Neural cell (in vitro differentiated cells): ENCODE results near the gene UQCC2.

ENCODE experiments used
- EZH2 ChIP-seq: fragments of 200-600, 300-800 bp; shearing (Covaris generic), sonication (generic); IDR thresholded peaks from 2 replicates; pipeline ENCODE4 v1.6.1; 2014; ENCODE audit warnings: antibody characterized with exemption, low read length, borderline replicate concordance, mild to moderate bottlenecking; ENCODE audit not compliant: insufficient read depth, poor library complexity, severe bottlenecking
- RAD21 ChIP-seq: fragments of 450-650 bp; conservative IDR thresholded peaks from 2 replicates; pipeline ENCODE4 v1.6.1; 2014; ENCODE audit warnings: antibody characterized with exemption, mild to moderate bottlenecking, moderate library complexity
- SMC3 ChIP-seq: fragments of 450-650 bp; conservative IDR thresholded peaks from 2 replicates; pipeline ENCODE4 v1.6.1; 2014; ENCODE audit warnings: antibody characterized with exemption, mild to moderate bottlenecking, moderate library complexity; ENCODE audit not compliant: poor library complexity
- TAF1 ChIP-seq: IDR thresholded peaks from 2 replicates; pipeline ENCODE4 v1.6.1; 2012; ENCODE audit warnings: low read depth
- TF ChIP-seq, protein P1 (sequence below): fragments of 450-650 bp; IDR thresholded peaks from 2 replicates; pipeline ENCODE4 v1.5.1; 2014; ENCODE audit warnings: antibody characterized with exemption, mild to moderate bottlenecking, moderate library complexity; ENCODE audit not compliant: poor library complexity, severe bottlenecking
- TF ChIP-seq, protein P2 (sequence below): IDR thresholded peaks from 2 replicates; pipeline ENCODE4 v1.6.1; 2012; ENCODE audit warnings: borderline replicate concordance

DNA sequence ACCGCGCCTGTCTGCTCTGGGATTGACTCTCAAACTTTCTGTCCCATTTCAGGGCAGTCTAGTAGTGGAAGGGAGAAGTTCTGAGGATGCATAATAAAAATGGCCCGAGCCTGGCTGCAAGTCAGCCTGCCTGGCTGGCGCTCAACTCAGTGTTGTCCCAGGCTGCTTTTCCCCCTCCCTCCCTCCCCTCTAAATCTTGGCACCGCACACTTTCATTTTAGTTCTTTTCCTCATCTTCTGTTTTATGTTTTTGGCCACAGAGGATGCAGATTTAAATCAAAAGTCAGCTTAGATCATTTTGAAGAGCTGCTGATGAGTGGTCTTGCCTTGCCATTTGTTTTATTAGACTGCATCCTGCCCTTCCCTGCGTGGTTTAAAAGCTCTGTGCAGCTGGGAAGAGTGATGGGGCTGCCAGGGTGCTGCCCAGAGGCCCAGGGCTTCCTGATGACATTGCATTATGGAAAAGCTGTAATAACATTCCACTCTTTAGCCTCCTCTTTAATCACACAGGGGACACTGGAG, 6.5 kb upstream of the UQCC2 start:
- TF ChIP-seq, protein P1, sequence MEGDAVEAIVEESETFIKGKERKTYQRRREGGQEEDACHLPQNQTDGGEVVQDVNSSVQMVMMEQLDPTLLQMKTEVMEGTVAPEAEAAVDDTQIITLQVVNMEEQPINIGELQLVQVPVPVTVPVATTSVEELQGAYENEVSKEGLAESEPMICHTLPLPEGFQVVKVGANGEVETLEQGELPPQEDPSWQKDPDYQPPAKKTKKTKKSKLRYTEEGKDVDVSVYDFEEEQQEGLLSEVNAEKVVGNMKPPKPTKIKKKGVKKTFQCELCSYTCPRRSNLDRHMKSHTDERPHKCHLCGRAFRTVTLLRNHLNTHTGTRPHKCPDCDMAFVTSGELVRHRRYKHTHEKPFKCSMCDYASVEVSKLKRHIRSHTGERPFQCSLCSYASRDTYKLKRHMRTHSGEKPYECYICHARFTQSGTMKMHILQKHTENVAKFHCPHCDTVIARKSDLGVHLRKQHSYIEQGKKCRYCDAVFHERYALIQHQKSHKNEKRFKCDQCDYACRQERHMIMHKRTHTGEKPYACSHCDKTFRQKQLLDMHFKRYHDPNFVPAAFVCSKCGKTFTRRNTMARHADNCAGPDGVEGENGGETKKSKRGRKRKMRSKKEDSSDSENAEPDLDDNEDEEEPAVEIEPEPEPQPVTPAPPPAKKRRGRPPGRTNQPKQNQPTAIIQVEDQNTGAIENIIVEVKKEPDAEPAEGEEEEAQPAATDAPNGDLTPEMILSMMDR: no peak
- TF ChIP-seq EZH2: no peak
- no peak for TF ChIP-seq RAD21
- TF ChIP-seq, protein P2, sequence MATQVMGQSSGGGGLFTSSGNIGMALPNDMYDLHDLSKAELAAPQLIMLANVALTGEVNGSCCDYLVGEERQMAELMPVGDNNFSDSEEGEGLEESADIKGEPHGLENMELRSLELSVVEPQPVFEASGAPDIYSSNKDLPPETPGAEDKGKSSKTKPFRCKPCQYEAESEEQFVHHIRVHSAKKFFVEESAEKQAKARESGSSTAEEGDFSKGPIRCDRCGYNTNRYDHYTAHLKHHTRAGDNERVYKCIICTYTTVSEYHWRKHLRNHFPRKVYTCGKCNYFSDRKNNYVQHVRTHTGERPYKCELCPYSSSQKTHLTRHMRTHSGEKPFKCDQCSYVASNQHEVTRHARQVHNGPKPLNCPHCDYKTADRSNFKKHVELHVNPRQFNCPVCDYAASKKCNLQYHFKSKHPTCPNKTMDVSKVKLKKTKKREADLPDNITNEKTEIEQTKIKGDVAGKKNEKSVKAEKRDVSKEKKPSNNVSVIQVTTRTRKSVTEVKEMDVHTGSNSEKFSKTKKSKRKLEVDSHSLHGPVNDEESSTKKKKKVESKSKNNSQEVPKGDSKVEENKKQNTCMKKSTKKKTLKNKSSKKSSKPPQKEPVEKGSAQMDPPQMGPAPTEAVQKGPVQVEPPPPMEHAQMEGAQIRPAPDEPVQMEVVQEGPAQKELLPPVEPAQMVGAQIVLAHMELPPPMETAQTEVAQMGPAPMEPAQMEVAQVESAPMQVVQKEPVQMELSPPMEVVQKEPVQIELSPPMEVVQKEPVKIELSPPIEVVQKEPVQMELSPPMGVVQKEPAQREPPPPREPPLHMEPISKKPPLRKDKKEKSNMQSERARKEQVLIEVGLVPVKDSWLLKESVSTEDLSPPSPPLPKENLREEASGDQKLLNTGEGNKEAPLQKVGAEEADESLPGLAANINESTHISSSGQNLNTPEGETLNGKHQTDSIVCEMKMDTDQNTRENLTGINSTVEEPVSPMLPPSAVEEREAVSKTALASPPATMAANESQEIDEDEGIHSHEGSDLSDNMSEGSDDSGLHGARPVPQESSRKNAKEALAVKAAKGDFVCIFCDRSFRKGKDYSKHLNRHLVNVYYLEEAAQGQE: no peak
- no peak for TF ChIP-seq SMC3
- no peak for TF ChIP-seq TAF1
